ENCODE measurements around the gene WDR18. TPM values are rescaled to one million over a fixed set of nuclear protein-coding genes. Genes with fewer than 3 reads are reported as not detected.

Gene WDR18
- total and polyA plus RNA-seq, 2 of the 8 experiments (the other 6 are each of a cell fraction or from before 2014, with no cell fraction given): 87.7 to 177 TPM

- FAIRE-seq (no peak), DNase-seq (ENCODE audit: low read depth in 1 of 2, low spot score in 2 of 2) (no peak)
- Histone ChIP-seq H4K8ac (ENCODE audit: extremely low read depth, insufficient read depth, low read length) (no peak overlapping the region), H3K36me3 (ENCODE audit: control insufficient read depth in 2 of 4, insufficient read depth in 4 of 4, low read length in 3 of 4) (peaks cover 2 to 28% (median 9%) of the 10 kb centered on the region in 4 experiments; a peak in 5 of 8 replicates), H3K9me3 (ENCODE audit: insufficient read depth in 2 of 2, low read depth in 1 of 2, low read length in 1 of 2) (no peaks in the 10 kb centered on the region), H3K23ac (ENCODE audit: insufficient read length) (no peak overlapping the region), H2BK5ac (ENCODE audit: low read depth, low read length) (no peak overlapping the region), H3K79me1 (ENCODE audit: low read depth, low read length) (no peaks in the 10 kb centered on the region; the same call in 1 of the 2 replicates), H3K4ac (replicated peaks; ENCODE audit: insufficient read length, low read depth, low read length) (no peak overlapping the region), H3K56ac (replicated peaks; ENCODE audit: insufficient read length, low read depth, low read length) (no peak overlapping the region), H2AK5ac (ENCODE audit: low read depth, low read length) (no peak overlapping the region), H3K4me3 (ENCODE audit: extremely low read depth in 1 of 4, insufficient read depth in 2 of 4, low read depth in 3 of 4, low read length in 4 of 4) (no peak overlapping the region), H4K20me1 (replicated peaks in 1 of 2; ENCODE audit: control insufficient read depth in 1 of 2, insufficient read depth in 2 of 2, low read length in 2 of 2) (peaks cover 9 to 20% of the 10 kb centered on the region in 2 experiments), H3K4me1 (replicated peaks in 1 of 4; ENCODE audit: control insufficient read depth in 3 of 4, insufficient read depth in 4 of 4, low read length in 3 of 4) (peaks cover 0 to 7% (median 4%) of the 10 kb centered on the region in 4 experiments; a peak in 3 of 7 replicates), H2AFZ (ENCODE audit: low read length) (no peak overlapping the region), H3K18ac (ENCODE audit: extremely low read depth, low read length) (no peak overlapping the region), H4K5ac (ENCODE audit: insufficient read length, low read depth, low read length) (no peak overlapping the region), H3K27ac (ENCODE audit: low read depth, low read length) (no peak overlapping the region), H2BK15ac (ENCODE audit: low read length) (no peak overlapping the region), H2BK20ac (ENCODE audit: low read length) (no peak overlapping the region), H4K91ac (replicated peaks; ENCODE audit: insufficient read length, low read length) (no peak overlapping the region), H3K27me3 (replicated peaks in 1 of 4; ENCODE audit: control insufficient read depth in 3 of 4, extremely low read depth in 1 of 4, insufficient read depth in 3 of 4, low read length in 3 of 4) (peaks cover 0 to 15% (median 6%) of the 10 kb centered on the region in 4 experiments; a peak in 5 of 7 replicates), H3K79me2 (ENCODE audit: control insufficient read depth in 1 of 2, insufficient read depth in 2 of 2, low read length in 2 of 2) (no peaks in the 10 kb centered on the region), H3K4me2 (ENCODE audit: insufficient read depth in 1 of 2, low read depth in 2 of 2, low read length in 2 of 2) (no peak overlapping the region), H3K23me2 (ENCODE audit: low read depth, low read length) (peaks cover 2% of the 10 kb centered on the region; the same call in 1 of the 2 replicates), H2BK12ac (ENCODE audit: low read depth, low read length) (no peak overlapping the region), H2BK120ac (replicated peaks; ENCODE audit: low read depth, low read length) (no peak overlapping the region), H3K14ac (ENCODE audit: insufficient read length) (no peak overlapping the region), H3K9ac (replicated peaks in 1 of 4; ENCODE audit: extremely low read depth in 1 of 4, low read depth in 3 of 4, low read length in 3 of 4) (no peak overlapping the region)
- POLR2A ChIA-PET (ENCODE audit: partially characterized antibody): interaction anchor here (0.8 to 7.3 kb wide), 3 partner anchors 9 to 67 kb away, joined by 3 to 81 read pairs (median 33); partner anchors contain the start of gene WDR18
- CTCF ChIA-PET (ENCODE audit: partially characterized antibody): interaction anchor here (0.6 to 3.4 kb wide), 5 partner anchors 10 to 843 kb away, joined by 3 to 13 read pairs (median 3); partner anchors contain the start of gene CNN2
- 97% methylated on average over 18 of the region's 18 CpGs; no CpG with 5 or more reads in 1 of the 2 experiments for WGBS, 2 experiments (ENCODE audit: extremely low coverage in 1 of 2, insufficient coverage in 1 of 2, insufficient read length in 1 of 2, insufficient replicate concordance in 2 of 2, low coverage in 1 of 2, low lambda C conversion rate in 2 of 2, missing lambda C conversion rate in 1 of 2)
- TF ChIP-seq ZNF274 (IDR thresholded peaks at IDR 0.05; ENCODE audit: borderline replicate concordance, extremely low read depth, low read length) (no peak), GABPA (IDR thresholded peaks at IDR 0.05; ENCODE audit: borderline replicate concordance, insufficient read depth, low read length) (no peak), POLR2A (IDR thresholded peaks at IDR 0.05; ENCODE audit: control extremely low read depth in 1 of 2, low read depth in 2 of 2, low read length in 2 of 2) (no peak), BRCA1 (IDR thresholded peaks at IDR 0.05; ENCODE audit: low read depth, low read length) (no peak), JUND (IDR thresholded peaks at IDR 0.05; ENCODE audit: low read length) (no peak), SP1 (IDR thresholded peaks at IDR 0.05; ENCODE audit: low read depth, low read length) (no peak), MAFK (IDR thresholded peaks at IDR 0.05; ENCODE audit: low read depth, low read length) (no peak), SIX5 (IDR thresholded peaks at IDR 0.05; ENCODE audit: low read depth, low read length) (no peak), CTBP2 (IDR thresholded peaks at IDR 0.05; ENCODE audit: borderline replicate concordance, insufficient read depth, insufficient read length, low read length) (no peak), SIRT6 (IDR thresholded peaks at IDR 0.05; ENCODE audit: low read length) (no peak)
- TF ChIP-seq, protein P1, sequence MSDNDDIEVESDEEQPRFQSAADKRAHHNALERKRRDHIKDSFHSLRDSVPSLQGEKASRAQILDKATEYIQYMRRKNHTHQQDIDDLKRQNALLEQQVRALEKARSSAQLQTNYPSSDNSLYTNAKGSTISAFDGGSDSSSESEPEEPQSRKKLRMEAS (IDR thresholded peaks at IDR 0.05): no peak
- TF ChIP-seq, protein P2, sequence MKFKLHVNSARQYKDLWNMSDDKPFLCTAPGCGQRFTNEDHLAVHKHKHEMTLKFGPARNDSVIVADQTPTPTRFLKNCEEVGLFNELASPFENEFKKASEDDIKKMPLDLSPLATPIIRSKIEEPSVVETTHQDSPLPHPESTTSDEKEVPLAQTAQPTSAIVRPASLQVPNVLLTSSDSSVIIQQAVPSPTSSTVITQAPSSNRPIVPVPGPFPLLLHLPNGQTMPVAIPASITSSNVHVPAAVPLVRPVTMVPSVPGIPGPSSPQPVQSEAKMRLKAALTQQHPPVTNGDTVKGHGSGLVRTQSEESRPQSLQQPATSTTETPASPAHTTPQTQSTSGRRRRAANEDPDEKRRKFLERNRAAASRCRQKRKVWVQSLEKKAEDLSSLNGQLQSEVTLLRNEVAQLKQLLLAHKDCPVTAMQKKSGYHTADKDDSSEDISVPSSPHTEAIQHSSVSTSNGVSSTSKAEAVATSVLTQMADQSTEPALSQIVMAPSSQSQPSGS (IDR thresholded peaks at IDR 0.05; ENCODE audit: low read length): no peak
Observed at GRCh38 chr19:994516-994915, 10.4 kb downstream of the WDR18 start.

Measured in H1 (cell line).